Erythroblast (primary cell): ENCODE measurements around the gene IFNG-AS1.

Experiments
- GATA1 ChIP-seq: IDR thresholded peaks from 2 replicates; pipeline ENCODE4 v1.6.1; 2011; ENCODE audit warnings: low read depth, mild to moderate bottlenecking, control low read depth, low read length, moderate library complexity
- POLR2A ChIP-seq: IDR thresholded peaks from 2 replicates; pipeline ENCODE4 v1.6.1; 2011; ENCODE audit warnings: mild to moderate bottlenecking, low read length

DNA sequence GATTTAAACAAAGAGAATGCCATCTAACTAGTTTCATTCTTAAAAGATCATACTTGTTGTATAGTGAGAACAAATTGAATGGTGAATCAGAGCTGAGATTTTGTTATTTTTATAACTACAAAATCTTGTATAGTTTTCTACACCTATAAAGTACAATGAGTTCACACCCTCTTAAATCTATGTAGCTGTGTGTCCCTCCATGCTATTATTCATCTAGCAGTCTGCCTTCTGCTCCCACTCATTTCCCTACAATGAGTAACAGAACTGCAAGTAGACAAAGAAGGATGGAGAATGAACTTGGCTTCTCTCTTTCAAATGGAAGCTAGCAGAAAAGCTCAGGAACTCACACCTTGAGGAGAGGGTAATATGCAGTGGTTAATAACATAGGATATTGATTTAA lies 7.1 kb downstream of the IFNG-AS1 start:
- TF ChIP-seq POLR2A: no peak
- TF ChIP-seq GATA1: no peak
